DND-41 (cell line): ENCODE results near the gene ELL.

ENCODE experiments used
- ATAC-seq: fragments of 200-7000 bp; cut with Tn5 transposase; 3 replicates; pipeline ENCODE4 v1.9.1; 2021; ENCODE audit warnings: low read depth; ENCODE audit not compliant: insufficient read depth
- DNase-seq: peaks from one replicate; pipeline ENCODE4 v3.0.0-alpha.2; 2020
- H2AFZ ChIP-seq: 2 replicates; pipeline ENCODE4 v1.6.0; 2012; ENCODE audit warnings: low read depth, low read length
- H3K27ac ChIP-seq: 2 replicates; pipeline ENCODE4 v1.5.1; 2012; ENCODE audit warnings: low read length, inconsistent platforms
- H3K27me3 ChIP-seq: fragments of 200-600 bp; sonication (generic); 2 replicates; pipeline ENCODE4 v1.6.0; 2012; ENCODE audit warnings: low read length, mild to moderate bottlenecking, inconsistent platforms; ENCODE audit not compliant: insufficient read depth, poor library complexity
- H3K36me3 ChIP-seq: 2 replicates; pipeline ENCODE4 v1.5.1; 2012; ENCODE audit warnings: low read length, inconsistent platforms; ENCODE audit not compliant: insufficient read depth
- H3K4me1 ChIP-seq: 2 replicates; pipeline ENCODE4 v1.5.1; 2012; ENCODE audit warnings: mild to moderate bottlenecking, low read length; ENCODE audit not compliant: insufficient read depth
- H3K4me2 ChIP-seq: 2 replicates; pipeline ENCODE4 v1.6.0; 2012; ENCODE audit warnings: mild to moderate bottlenecking, moderate library complexity, low read length, inconsistent platforms; ENCODE audit not compliant: insufficient read depth
- H3K4me3 ChIP-seq, 2 experiments: fragments of 200-600 bp in 1 of 2; shearing (Covaris generic) in 1 of 2; 2 replicates each; pipeline ENCODE4 v1.5.1; 2012 to 2016; ENCODE audit warnings: inconsistent platforms in 2 of 2, low read length in 2 of 2, mild to moderate bottlenecking in 2 of 2, low read depth in 1 of 2, moderate library complexity in 1 of 2
- H3K79me2 ChIP-seq: 2 replicates; pipeline ENCODE4 v1.6.0; 2012; ENCODE audit warnings: low read length, inconsistent platforms; ENCODE audit not compliant: insufficient read depth
- H3K9ac ChIP-seq: 2 replicates; pipeline ENCODE4 v1.6.0; 2012; ENCODE audit warnings: low read depth, mild to moderate bottlenecking, inconsistent platforms, low read length, moderate library complexity
- H3K9me3 ChIP-seq: 2 replicates; pipeline ENCODE4 v1.5.1; 2012; ENCODE audit warnings: low read length, moderate library complexity, mild to moderate bottlenecking, inconsistent platforms; ENCODE audit not compliant: insufficient read depth, severe bottlenecking
- H4K20me1 ChIP-seq: 2 replicates; pipeline ENCODE4 v1.6.0; 2012; ENCODE audit warnings: low read length; ENCODE audit not compliant: insufficient read depth
- CTCF ChIP-seq: IDR thresholded peaks from 2 replicates; pipeline ENCODE4 v1.5.1; 2012; ENCODE audit warnings: borderline replicate concordance, low read length, moderate library complexity, mild to moderate bottlenecking; ENCODE audit not compliant: poor library complexity, severe bottlenecking; ENCODE audit errors: extremely low read depth
- EZH2 ChIP-seq: IDR thresholded peaks from 3 replicates; pipeline ENCODE4 v1.6.1; 2012; ENCODE audit warnings: borderline replicate concordance, low read depth, mild to moderate bottlenecking, moderate library complexity, low read length, inconsistent platforms; ENCODE audit not compliant: severe bottlenecking

Gene ELL

GRCh38 chr19:18439025-18439909, 82.6 kb downstream of the ELL start:
- peaks cover 20% of the 10 kb centered on the region; the same call in 1 of the 2 replicates for H4K20me1 ChIP-seq
- ATAC-seq (no peak), DNase-seq (no peak)
- no peak overlapping the region for H3K9ac ChIP-seq
- no peak overlapping the region for H3K4me2 ChIP-seq
- H3K4me1 ChIP-seq: peaks cover 21% of the 10 kb centered on the region
- H3K79me2 ChIP-seq: no peaks in the 10 kb centered on the region
- TF ChIP-seq EZH2 (no peak), CTCF (no peak)
- no peak overlapping the region for H2AFZ ChIP-seq
- H3K9me3 ChIP-seq: no peaks in the 10 kb centered on the region
- no peak overlapping the region for H3K27ac ChIP-seq
- no peaks in the 10 kb centered on the region for H3K27me3 ChIP-seq
- peaks cover 18% of the 10 kb centered on the region for H3K36me3 ChIP-seq
- H3K4me3 ChIP-seq: no peak overlapping the region

DNA sequence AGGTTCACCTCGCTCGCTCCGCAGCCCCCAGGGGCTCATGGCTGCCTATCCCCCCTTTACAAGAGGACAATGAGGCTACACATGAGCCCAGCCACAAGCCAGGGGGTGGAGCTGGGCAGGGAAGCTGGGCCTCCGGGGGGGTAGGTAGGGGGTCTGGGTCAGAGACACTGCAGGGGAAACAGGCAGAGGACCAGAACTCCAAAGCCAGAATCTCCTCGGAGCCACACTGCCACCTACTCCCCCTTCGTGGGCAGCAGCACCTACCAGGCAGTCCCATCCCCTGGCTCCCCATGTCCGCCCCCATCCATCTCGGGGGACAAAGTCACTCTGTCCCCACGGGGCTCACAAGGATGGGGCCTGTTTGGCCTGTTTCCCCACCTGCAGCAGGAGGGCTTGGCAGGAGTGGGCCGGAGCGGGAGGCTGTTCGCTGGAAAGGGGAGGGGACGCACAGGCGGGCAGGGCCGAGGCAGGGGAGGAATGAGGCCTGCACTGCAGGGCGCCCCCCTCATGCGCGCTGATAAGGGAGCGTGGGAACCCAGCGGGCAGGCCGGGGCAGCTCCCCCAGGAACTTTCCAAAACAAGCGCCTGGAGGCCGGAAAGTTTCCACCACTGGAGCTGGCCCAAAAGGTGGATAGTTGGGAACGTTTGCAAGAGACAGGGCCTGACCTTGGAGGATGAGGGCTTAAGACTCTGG, 83.4 kb downstream of the ELL start:
- Histone ChIP-seq H4K20me1 (peaks cover 20% of the 10 kb centered on the region; the same call in 1 of the 2 replicates), H3K27ac (no peak overlapping the region), H3K79me2 (no peaks in the 10 kb centered on the region), H3K4me1 (peaks cover 21% of the 10 kb centered on the region), H3K27me3 (no peaks in the 10 kb centered on the region), H2AFZ (no peak overlapping the region), H3K9ac (no peak overlapping the region), H3K36me3 (peaks cover 10% of the 10 kb centered on the region; the same call in 1 of the 2 replicates), H3K9me3 (no peaks in the 10 kb centered on the region), H3K4me2 (no peak overlapping the region), H3K4me3 (no peak overlapping the region)
- no peak for TF ChIP-seq EZH2
- TF ChIP-seq CTCF: no peak
- no peak for ATAC-seq
- DNase-seq: no peak

DNA sequence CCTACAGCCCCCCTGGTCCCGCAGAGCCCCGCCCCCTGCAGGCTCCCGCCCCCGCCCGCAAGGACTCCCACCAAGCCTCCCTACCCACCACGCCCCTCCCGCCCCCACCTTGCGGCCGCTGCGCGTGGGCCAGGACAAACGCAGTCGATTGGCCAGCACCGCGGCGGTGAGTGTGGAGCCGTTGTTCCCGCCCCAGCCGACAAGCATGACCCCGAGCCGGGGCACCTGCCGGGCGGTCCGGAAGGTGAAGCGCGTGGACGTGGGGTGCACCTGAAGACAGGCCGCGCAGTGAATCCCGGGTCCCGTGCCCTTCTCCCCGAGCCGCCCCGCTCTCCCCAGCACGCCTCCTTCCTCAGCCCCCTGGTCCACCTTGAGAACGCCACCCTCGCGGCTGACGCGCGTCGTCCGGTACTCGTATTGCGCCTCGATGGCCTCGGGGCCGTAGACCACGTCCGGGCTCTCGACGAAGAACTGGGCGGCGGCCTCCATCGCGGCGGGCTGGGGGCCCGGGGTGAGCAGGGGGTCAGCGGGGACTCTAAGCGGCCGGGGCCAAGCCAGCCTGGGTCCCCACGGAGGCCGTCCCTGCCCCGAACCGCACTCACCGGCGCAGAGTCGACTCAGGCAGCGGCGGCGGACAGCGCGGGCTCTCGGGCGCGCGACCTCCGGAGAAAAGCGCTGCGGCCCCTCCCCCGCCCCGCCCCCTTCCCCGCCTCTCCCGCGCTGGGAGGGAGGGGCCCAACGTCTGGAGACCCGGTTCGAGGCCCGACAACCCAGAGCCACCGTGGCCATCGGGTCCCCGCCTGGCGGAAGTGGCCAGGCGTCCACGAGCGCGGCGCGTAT, 84.2 kb downstream of the ELL start, which contains the start of gene ISYNA1:
TSS of gene ISYNA1 (minus strand) at position 643 of the 840 bp plus-strand sequence. CDS start at position 489, 154 bp downstream.
- TF ChIP-seq EZH2 (no peak), CTCF (no peak)
- H3K79me2 ChIP-seq: no peaks in the 10 kb centered on the region
- peak within 1 kb of the TSS; percentile 99 for H3K4me2 ChIP-seq
- peaks cover 21% of the 10 kb centered on the region for H3K4me1 ChIP-seq
- DNase-seq (no peak), ATAC-seq (no peak; the same call in 2 of the 3 replicates)
- H3K36me3 ChIP-seq: peaks cover 10% of the 10 kb centered on the region
- peak within 1 kb of the TSS; percentile 64 for H3K9ac ChIP-seq
- H3K4me3 ChIP-seq: peak within 1 kb of the TSS; percentile 17 to 68; a peak in 3 of 4 replicates
- H4K20me1 ChIP-seq: peaks cover 25% of the 10 kb centered on the region; the same call in 1 of the 2 replicates
- H3K27ac ChIP-seq: peak within 1 kb of the TSS; percentile 65
- no peaks in the 10 kb centered on the region for H3K27me3 ChIP-seq
- H3K9me3 ChIP-seq: no peaks in the 10 kb centered on the region
- H2AFZ ChIP-seq: peak within 1 kb of the TSS; percentile 96
